Measurements from ENCODE around the gene BACH2.
"Not testable (repeated sequence)": the region's sequence is repeated elsewhere in the genome, so short reads cannot be mapped to it uniquely, and the experiment has no call there.

Gene BACH2

DNA sequence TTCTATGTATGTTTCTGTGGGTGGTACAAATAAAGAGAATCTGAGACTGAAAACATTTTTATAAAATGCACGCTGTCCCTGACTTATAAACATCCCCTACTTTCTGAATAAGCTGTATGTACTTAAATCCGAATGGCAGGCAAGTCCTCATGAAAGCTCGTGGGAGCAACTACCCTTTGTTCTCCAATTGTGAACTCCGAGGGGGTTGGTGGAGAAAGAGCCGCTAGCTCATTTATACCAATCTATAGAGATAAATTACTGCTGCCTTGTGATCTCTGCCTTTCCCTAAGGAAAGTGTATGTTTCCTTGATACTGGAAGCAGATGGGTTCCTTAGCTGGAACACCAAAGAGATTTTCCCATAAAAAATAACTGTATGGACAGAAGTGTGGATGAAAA lies 317.9 kb downstream of the BACH2 start:
- DNase-seq: no peak
- H3K27ac Mint-ChIP-seq: no peak overlapping the region
- no peaks in the 10 kb centered on the region for H3K9me3 Mint-ChIP-seq
- no peaks in the 10 kb centered on the region for H3K27me3 Mint-ChIP-seq
- H3K4me1 Mint-ChIP-seq: peaks cover 45% of the 10 kb centered on the region
- no peak for ATAC-seq
- peaks cover 58% of the 10 kb centered on the region for H3K36me3 Mint-ChIP-seq (ENCODE audit: low read depth)
- no peak overlapping the region for H3K4me3 Mint-ChIP-seq

DNA sequence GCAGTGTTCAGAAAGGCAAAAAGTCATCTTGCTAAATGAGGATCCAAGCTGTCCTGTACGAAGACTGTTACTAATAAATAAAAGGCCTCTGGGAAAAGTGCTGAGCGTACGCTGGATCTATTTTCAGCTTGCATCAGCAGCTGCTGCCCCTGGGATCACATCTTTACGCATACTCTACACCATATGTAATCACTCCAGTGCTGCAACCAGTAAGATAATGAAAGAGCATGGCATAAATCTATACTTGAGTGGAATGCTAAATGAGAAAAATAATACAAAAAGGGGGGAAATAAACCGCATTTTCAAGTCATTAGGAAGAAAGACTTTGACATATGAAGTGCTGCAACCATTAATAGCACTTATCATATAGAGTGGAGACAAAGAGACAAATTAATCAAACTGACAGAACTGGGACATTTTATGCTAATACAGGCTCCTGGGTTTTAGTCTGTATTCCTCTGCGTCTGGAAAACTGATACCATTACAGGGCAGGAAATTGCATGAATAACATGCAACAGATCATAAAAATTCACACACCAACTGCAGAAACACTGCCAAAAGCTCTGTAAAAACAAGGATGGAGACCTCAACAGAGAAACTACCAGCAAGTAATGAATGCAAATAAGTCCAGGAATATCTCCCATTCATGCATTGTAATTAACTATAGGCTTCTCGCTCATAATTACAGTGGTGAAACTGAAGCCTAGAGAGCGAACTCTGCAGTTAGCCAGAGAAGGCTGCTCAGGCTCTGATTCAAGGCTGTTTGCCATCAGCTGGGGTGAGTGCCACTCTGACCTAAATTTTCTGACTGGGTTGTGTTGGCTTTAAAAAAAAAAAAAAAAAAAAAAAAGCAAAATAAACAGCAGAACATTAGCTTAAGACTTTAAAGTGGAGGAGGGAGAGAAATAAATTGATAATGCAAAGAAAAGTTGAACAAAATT lies 318.6 kb downstream of the BACH2 start:
- DNase-seq (no peak), ATAC-seq (no peak)
- H3K4me3 Mint-ChIP-seq: no peak overlapping the region
- peaks cover 43% of the 10 kb centered on the region for H3K4me1 Mint-ChIP-seq
- H3K27ac Mint-ChIP-seq: no peak overlapping the region
- peaks cover 61% of the 10 kb centered on the region for H3K36me3 Mint-ChIP-seq (ENCODE audit: low read depth)
- no peaks in the 10 kb centered on the region for H3K9me3 Mint-ChIP-seq
- H3K27me3 Mint-ChIP-seq: no peaks in the 10 kb centered on the region

- H3K4me3 Mint-ChIP-seq: no peak overlapping the region
- no peak for ATAC-seq
- DNase-seq: no peak
- H3K4me1 Mint-ChIP-seq: peaks cover 33% of the 10 kb centered on the region
- no peaks in the 10 kb centered on the region for H3K27me3 Mint-ChIP-seq
- peaks cover 48% of the 10 kb centered on the region for H3K36me3 Mint-ChIP-seq (ENCODE audit: low read depth)
- H3K27ac Mint-ChIP-seq: peak overlapping the region; percentile 78
- H3K9me3 Mint-ChIP-seq: no peaks in the 10 kb centered on the region
Measured at GRCh38 chr6:89976694-89977020, 320.0 kb downstream of the BACH2 start.

DNA sequence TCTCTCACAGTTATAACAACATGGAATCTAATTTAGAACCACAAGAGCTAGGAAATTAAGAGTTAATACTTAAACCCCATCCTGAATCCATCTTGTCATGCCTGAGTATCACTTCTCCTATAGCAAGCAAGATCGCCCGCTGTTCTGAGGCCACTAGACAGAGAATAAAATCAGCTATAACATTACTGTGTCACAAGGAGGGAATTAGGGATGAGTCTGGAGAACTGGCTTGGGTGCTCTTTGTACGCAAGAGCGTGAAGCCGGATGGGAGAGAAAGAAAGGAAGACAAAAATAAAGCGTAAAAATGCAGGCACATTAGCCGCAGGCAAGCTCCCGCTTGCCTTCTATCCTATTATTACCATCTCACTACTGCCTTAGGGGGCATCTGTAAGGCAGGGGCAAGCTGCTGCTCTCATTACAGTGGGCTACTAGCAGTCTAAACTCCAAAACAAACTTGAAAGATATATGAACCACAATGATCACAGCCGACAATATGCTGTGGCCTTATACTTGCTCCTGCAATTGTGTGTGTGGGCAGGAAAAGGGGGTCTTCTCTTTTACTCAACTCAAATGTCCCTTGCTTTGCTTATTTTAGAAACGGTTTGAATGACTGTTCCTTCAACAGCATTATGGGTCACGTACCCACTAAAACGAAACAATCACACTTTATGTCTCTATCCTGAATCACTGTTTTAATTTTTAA lies 320.5 kb downstream of the BACH2 start:
- H3K36me3 Mint-ChIP-seq (ENCODE audit: low read depth): peaks cover 43% of the 10 kb centered on the region
- H3K4me1 Mint-ChIP-seq: peaks cover 28% of the 10 kb centered on the region
- no peaks in the 10 kb centered on the region for H3K27me3 Mint-ChIP-seq
- no peaks in the 10 kb centered on the region for H3K9me3 Mint-ChIP-seq
- no peak overlapping the region for H3K4me3 Mint-ChIP-seq
- DNase-seq: no peak
- H3K27ac Mint-ChIP-seq: peak overlapping the region; percentile 78
- peak; percentile 31 for ATAC-seq

DNA sequence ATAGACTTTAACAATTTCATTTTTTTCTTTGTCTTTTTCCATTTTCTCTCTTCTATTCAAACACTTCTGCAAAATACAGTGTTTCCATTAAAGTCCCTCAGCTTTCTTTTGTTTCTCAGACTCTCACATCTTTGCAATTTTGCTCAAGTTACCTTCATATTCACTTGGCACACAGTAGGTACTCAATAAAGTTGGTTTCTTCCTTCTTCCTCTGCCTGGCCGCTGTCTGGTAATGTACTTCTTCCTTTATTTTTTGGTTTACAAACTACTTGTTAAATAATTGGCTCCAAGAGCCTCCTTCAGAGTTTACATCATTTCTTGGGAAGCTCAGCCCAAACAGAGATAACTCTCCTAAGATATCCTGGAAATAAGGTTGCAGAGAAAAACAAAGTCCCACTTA lies 321.3 kb downstream of the BACH2 start:
- peak overlapping the region; percentile 78 for H3K27ac Mint-ChIP-seq
- H3K4me1 Mint-ChIP-seq: peaks cover 27% of the 10 kb centered on the region
- ATAC-seq: no peak
- DNase-seq: no peak
- H3K36me3 Mint-ChIP-seq (ENCODE audit: low read depth): peaks cover 38% of the 10 kb centered on the region
- H3K9me3 Mint-ChIP-seq: no peaks in the 10 kb centered on the region
- H3K4me3 Mint-ChIP-seq: no peak overlapping the region
- no peaks in the 10 kb centered on the region for H3K27me3 Mint-ChIP-seq

DNA sequence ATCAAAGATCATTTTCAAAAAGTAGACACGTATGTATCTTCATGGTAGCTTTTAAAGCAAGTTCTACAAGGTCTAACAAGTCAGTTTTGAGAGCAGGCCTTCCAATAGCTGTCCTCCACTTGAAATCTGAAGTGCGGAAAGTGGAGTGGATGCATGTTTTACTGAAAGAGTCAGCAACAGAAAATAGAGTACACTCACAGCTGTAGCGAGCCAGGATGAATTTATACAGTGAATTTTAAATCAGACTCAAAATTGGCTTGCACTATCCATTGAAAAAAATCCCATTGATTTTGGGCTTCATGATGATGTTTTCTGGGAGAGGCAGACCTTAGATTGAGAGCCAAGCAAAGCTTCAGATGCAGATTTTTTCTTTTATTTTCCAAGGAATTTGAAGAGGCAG lies 321.8 kb downstream of the BACH2 start:
- no peaks in the 10 kb centered on the region for H3K9me3 Mint-ChIP-seq
- H3K4me1 Mint-ChIP-seq: peaks cover 27% of the 10 kb centered on the region
- ATAC-seq: no peak
- H3K36me3 Mint-ChIP-seq (ENCODE audit: low read depth): peaks cover 34% of the 10 kb centered on the region
- H3K27ac Mint-ChIP-seq: no peak overlapping the region
- no peak for DNase-seq
- no peaks in the 10 kb centered on the region for H3K27me3 Mint-ChIP-seq
- H3K4me3 Mint-ChIP-seq: no peak overlapping the region

DNA sequence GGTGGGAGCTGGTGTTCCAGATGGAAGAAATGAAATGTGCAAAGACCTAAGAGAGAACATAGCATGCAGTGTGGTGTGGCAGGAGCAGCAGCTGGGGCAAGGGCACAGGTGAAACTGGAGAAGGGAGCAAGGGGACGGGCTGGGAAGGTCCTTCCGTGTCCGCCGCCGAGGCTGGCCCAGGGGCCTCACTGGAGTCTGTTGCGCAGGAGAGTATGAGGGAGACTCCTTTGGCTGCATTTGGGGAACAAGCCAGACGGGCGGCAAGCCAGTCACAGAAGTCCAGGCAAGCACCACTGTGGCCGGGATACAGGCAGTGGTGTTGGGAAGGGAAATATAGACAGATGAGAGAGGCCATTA lies 324.6 kb downstream of the BACH2 start:
- no peaks in the 10 kb centered on the region for H3K27me3 Mint-ChIP-seq
- H3K4me1 Mint-ChIP-seq: peaks cover 45% of the 10 kb centered on the region
- no peak overlapping the region for H3K27ac Mint-ChIP-seq
- DNase-seq: no peak
- no peaks in the 10 kb centered on the region for H3K9me3 Mint-ChIP-seq
- peak overlapping the region; percentile 4 for H3K4me3 Mint-ChIP-seq
- H3K36me3 Mint-ChIP-seq (ENCODE audit: low read depth): peaks cover 50% of the 10 kb centered on the region
- ATAC-seq: no peak

- not testable (repeated sequence) for H3K27ac Mint-ChIP-seq, DNase-seq, H3K9me3 Mint-ChIP-seq, ATAC-seq, H3K27me3 Mint-ChIP-seq, H3K4me3 Mint-ChIP-seq
- H3K36me3 Mint-ChIP-seq (ENCODE audit: low read depth): peaks cover 55% of the 10 kb centered on the region
- H3K4me1 Mint-ChIP-seq: peaks cover 45% of the 10 kb centered on the region
Measured at GRCh38 chr6:89971338-89972024, 325.2 kb downstream of the BACH2 start.

DNA sequence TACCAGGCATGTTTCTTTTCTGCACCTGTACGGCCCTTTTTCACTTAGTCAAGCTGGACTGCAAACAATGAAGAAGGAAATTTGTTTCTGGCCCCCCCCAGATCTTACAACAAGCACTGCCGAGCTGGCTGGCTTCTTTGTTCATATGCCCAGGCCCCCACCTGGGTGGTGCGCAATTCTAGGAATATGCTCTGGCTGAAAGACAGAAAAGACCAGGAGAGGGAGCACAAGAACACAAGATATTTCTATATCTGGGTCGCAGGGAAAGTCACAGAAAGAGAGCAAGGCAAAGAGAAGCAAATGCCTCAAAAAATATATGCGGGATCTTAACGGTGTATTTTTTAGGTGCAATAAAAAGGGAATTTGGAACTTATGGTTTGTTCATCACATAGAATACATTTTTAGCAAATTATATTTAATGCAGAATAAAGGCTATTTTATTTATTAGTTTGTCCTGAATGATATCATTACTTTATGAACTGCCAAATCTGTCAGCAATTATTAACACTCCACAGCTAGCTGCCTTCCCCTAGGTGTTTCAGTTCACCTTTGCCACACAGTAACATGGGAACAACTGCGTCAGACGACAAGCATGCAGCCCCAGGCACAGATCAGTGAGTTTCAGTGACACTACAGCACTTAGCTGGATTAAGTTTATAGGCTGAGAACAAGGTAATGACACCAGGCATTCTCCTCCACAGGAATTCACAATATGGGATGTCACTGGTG lies 325.9 kb downstream of the BACH2 start:
- peaks cover 49% of the 10 kb centered on the region for H3K36me3 Mint-ChIP-seq (ENCODE audit: low read depth)
- H3K27me3 Mint-ChIP-seq: no peaks in the 10 kb centered on the region
- no peaks in the 10 kb centered on the region for H3K9me3 Mint-ChIP-seq
- H3K27ac Mint-ChIP-seq: no peak overlapping the region
- no peak overlapping the region for H3K4me3 Mint-ChIP-seq
- DNase-seq (no peak), ATAC-seq (no peak)
- H3K4me1 Mint-ChIP-seq: peaks cover 45% of the 10 kb centered on the region

GRCh38 chr6:89970072-89970471 lies 326.6 kb downstream of the BACH2 start:
- DNase-seq: no peak
- H3K9me3 Mint-ChIP-seq: peaks cover 4% of the 10 kb centered on the region
- no peak overlapping the region for H3K4me3 Mint-ChIP-seq
- no peaks in the 10 kb centered on the region for H3K27me3 Mint-ChIP-seq
- peaks cover 45% of the 10 kb centered on the region for H3K4me1 Mint-ChIP-seq
- H3K36me3 Mint-ChIP-seq (ENCODE audit: low read depth): peaks cover 48% of the 10 kb centered on the region
- no peak for ATAC-seq
- H3K27ac Mint-ChIP-seq: no peak overlapping the region

DNA sequence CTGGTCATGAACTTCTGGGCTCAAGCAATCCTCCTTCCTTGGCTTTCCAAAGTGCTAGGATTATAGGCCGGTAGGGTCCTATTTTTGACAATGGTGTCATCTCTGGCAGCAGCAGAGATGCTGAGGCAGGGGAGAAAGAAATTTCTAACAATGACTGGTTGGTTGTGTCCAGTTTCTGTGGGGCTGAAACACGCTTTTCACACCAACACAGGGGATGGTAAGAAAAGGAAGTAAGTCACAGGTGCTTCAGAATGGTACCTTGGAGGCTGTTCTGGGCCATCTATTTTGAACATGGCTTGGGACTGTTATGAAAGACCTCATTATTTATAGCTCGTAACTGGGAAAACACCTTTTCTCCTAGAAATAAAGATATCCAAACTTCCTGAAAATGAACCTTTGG lies 329.7 kb downstream of the BACH2 start:
- DNase-seq (no peak), ATAC-seq (no peak)
- Mint-ChIP-seq H3K36me3 (ENCODE audit: low read depth) (peaks cover 56% of the 10 kb centered on the region), H3K27ac (peak overlapping the region; percentile 86), H3K4me3 (peak overlapping the region; percentile 10), H3K27me3 (no peaks in the 10 kb centered on the region), H3K4me1 (peaks cover 68% of the 10 kb centered on the region), H3K9me3 (peaks cover 4% of the 10 kb centered on the region)

- no peak for ATAC-seq
- DNase-seq: no peak
Measured at GRCh38 chr6:89966228-89966544, 330.5 kb downstream of the BACH2 start.

DNA sequence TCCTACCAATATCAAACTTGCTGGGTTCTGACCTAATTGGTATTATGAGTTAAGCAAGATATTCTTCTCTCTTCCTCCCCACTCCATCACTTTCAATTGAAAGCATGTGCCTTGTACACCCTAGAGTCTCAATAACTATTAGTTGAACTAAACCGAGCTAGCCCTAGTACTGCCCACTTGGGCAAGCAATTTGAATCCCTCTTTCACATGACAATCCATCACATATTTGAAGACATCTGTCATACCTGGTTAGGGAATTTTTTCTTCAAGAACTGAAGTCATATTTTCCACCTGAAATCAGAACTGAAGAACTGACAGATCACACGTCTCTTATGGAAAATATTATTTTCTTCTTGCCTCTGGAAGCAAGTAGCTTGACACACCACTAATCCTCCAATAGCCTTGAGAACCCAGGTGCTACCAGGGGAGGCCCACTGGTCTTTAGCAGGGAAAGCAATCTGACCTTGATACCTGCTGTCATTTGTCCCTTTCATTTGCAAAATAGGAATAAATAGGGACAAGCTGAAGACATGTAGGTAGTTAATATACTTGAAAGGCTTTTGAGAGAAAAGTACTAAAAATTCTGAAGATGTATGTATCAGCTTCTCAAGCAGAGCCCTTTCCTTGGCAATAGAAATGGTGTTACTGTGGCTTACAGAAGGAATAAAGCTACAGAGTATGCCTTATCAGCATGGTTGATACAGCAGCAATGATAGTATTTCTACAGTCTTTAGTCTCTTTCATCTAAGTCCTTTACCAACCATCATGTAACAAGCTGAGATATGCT lies 331.0 kb downstream of the BACH2 start:
- DNase-seq (no peak), ATAC-seq (peak; percentile 68)
- H3K9me3 Mint-ChIP-seq: peaks cover 4% of the 10 kb centered on the region
- peaks cover 69% of the 10 kb centered on the region for H3K36me3 Mint-ChIP-seq (ENCODE audit: low read depth)
- no peaks in the 10 kb centered on the region for H3K27me3 Mint-ChIP-seq
- peaks cover 81% of the 10 kb centered on the region for H3K4me1 Mint-ChIP-seq
- peak overlapping the region; percentile 86 for H3K27ac Mint-ChIP-seq
- H3K4me3 Mint-ChIP-seq: peak overlapping the region; percentile 1

More at GRCh38 chr6:89966228-89966544, 330.5 kb downstream of the BACH2 start:
- no peaks in the 10 kb centered on the region for H3K27me3 Mint-ChIP-seq
- H3K4me3 Mint-ChIP-seq: no peak overlapping the region
- peaks cover 76% of the 10 kb centered on the region for H3K4me1 Mint-ChIP-seq
- H3K36me3 Mint-ChIP-seq (ENCODE audit: low read depth): peaks cover 64% of the 10 kb centered on the region
- H3K9me3 Mint-ChIP-seq: peaks cover 4% of the 10 kb centered on the region
- peak overlapping the region; percentile 86 for H3K27ac Mint-ChIP-seq

DNA sequence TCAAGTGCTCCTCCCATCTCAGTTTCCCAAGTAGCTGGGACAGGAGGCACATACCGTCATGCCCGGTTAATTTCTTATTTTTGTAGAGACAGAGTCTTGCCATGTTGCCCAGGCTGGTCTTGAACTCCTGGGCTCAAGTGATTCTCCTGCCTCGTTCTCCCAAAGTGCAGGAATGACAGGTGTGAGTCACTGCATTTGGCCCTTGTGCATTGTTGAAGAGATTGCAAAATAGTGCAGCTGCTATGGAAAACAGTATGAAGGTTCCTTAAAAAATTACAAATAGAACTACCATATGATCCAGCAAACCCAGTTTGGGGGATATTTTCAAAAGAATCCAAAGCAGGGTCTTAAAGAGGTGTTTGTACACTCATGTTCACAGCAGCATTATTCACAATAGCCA lies 333.3 kb downstream of the BACH2 start:
- Mint-ChIP-seq H3K36me3 (ENCODE audit: low read depth) (peaks cover 88% of the 10 kb centered on the region), H3K27me3 (no peaks in the 10 kb centered on the region), H3K4me3 (no peak overlapping the region), H3K4me1 (peaks cover 99% of the 10 kb centered on the region), H3K27ac (peak overlapping the region; percentile 84), H3K9me3 (peaks cover 4% of the 10 kb centered on the region)
- DNase-seq: no peak
- ATAC-seq: no peak

All from activated naive CD8-positive, alpha-beta T cell treated with anti-CD3 and anti-CD28 coated beads, Interleukin-2, amount 50 U/mL, for 24 hours (primary cell).